Measurements from ENCODE around the gene ART5.
"Not testable (repeated sequence)": the region's sequence is repeated elsewhere in the genome, so short reads cannot be mapped to it uniquely, and the experiment has no call there.

Gene ART5

GRCh38 chr11:3616721-3617460, 24.9 kb downstream of the ART5 start:
- DNase-seq = no peak

- DNase-seq = no peak
Observed at GRCh38 chr11:3615998-3616397, 25.8 kb downstream of the ART5 start.

GRCh38 chr11:3614742-3615171, 27.0 kb downstream of the ART5 start:
- no peak for DNase-seq

GRCh38 chr11:3613998-3614741, 27.6 kb downstream of the ART5 start:
- no peak for DNase-seq

- no peak for DNase-seq
Observed at GRCh38 chr11:3611976-3612678, 29.7 kb downstream of the ART5 start.

DNA sequence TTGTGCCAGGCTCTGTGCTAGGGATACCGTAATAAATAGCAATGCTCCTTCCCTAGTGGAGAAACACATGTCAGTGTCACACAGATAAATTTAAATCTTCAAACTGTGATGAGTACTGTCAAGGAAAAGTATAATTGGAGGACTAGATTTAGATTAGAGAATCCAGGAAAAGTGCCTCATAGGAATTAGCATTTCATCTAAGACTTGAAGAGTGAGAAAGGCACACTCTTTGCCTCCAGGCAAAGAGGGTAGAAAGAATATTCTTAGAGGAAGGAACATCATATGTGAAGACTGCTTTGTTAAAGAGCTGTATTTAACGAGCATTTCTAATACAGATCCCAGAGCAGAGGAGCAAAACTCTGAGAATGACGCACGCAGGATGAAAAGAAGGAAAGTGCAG, 30.9 kb downstream of the ART5 start:
- no peak for DNase-seq

- peak; percentile 34 for DNase-seq
Observed at GRCh38 chr11:3609416-3610265, 32.2 kb downstream of the ART5 start.

- no peak for DNase-seq
Observed at GRCh38 chr11:3605771-3606203, 36.0 kb downstream of the ART5 start.

DNA sequence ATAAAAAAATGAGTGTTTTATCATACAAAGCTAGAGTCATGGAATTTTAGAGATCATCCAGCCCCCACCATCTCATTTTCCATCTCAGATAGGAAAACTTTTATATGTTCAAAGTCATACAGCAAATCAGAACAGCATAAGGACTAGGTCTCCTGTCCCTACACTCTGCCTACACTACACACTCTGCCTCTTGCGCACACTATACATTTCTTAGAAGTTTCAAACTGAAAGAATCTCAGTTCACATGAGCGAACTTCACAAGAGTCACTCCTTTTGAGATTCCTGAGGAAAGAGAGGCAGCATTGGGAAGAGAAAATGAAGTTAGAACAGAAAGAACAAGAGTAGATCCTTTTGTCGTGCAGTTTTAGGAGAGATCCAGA, 36.5 kb downstream of the ART5 start:
- DNase-seq = no peak

DNA sequence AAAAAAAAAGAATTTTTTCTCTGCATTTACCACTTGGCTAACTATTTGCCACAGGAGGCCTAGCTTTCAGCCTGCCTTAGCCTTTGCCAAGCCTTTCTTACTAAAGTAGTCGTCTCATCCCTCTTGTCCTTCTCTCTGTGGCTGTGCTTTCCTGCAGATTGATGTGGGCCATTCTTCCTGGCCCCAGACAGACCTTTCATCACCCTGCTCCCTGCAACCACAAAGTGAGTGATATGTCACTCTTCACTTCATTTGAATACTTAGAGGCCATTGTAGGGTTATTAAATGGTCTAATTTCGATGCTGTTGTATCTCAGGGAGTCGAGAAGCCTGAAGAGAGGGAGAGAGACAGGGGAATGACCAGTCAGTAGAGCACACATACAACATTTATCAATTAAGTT, 37.6 kb downstream of the ART5 start:
- DNase-seq = no peak

DNA sequence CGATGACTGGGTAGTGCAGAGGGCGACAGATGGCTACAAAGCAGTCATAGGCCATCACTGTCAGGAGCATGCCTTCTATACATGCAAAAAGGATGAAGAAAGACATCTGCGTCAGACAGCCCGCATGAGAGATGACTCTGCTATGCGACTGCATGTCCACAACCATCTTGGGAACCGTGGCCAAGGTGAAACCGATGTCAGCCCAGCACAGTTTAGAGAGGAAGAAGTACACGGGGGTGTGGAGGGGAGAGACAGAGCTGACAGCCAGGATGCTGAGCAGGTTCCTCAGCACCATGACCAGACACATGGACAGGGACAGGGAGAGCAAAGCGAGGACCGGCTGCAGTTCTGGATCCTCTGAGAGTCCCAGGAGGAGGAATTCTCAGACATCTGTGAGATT, 41.6 kb downstream of the ART5 start:
- not testable (repeated sequence) for DNase-seq

GRCh38 chr11:3597743-3598142, 44.0 kb downstream of the ART5 start:
- not testable (repeated sequence) for DNase-seq

DNA sequence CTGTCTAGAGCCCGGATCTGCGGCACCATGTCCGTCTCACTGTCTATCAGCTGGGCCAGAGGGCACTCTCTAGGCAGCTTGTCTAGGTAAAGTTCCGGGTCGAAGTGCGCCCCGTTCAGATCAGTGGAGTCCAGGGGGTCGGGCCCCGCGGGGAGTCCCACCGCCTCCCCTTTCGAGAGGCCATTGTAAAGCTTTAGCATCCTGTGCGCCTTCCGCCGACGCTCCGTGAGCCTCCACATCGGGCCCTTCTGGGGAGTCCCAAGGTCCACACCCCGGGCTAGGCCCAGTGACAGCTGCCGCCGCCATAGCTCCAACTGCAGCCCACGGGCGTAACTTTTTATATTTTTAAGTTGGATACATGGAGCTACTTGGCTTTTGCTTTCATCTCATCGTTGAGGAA, 50.5 kb downstream of the ART5 start:
- DNase-seq = not testable (repeated sequence)

DNA sequence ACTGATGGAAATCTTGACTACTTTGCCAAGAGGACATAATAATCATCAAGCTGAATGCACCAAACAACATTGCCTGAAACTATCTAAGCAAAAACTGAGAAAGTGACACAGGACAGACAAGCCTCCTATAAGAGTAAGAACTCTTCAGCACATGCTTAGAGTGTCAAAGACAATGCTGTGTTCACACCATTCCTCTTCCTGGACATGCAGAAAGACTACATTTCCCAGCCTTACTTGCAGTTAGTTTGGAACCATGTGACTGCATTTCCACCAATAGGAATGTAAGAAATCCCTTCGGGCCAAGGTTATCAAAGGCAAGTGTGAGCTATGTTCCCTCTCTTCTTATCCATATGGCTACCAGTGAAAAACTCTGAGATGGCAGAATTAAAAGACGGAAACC, 51.6 kb downstream of the ART5 start:
- DNase-seq = not testable (repeated sequence)

- not testable (repeated sequence) for DNase-seq
Observed at GRCh38 chr11:3588776-3589175, 53.0 kb downstream of the ART5 start.

All from NCI-H69 (cell line).